HEK293T (cell line): ENCODE measurements around the gene FBH1.
"Not testable (repeated sequence)": the region's sequence is repeated elsewhere in the genome, so short reads cannot be mapped to it uniquely, and the experiment has no call there.

Experiments
- LEF1 ChIP-seq: fragments of 450-650 bp; IDR thresholded peaks from 2 replicates; pipeline ENCODE4 v1.6.1; 2017; ENCODE audit warnings: mild to moderate bottlenecking, borderline replicate concordance
- SUZ12 ChIP-seq: fragments of 450-650 bp; IDR thresholded peaks from 2 replicates; pipeline ENCODE4 v1.6.1; 2016; ENCODE audit warnings: mild to moderate bottlenecking
- ZNF384 ChIP-seq: fragments of 450-650 bp; IDR thresholded peaks from 2 replicates; pipeline ENCODE4 v1.6.1; 2016

- TF ChIP-seq LEF1, ZNF384, SUZ12: not testable (repeated sequence)
Observed at GRCh38 chr10:5877041-5877440, 13.0 kb upstream of the FBH1 start.
